Endothelial cell of umbilical vein (primary cell): Measurements from ENCODE around the gene CMTM3. TPM values are rescaled to one million over a fixed set of nuclear protein-coding genes. Genes with fewer than 3 reads are reported as not detected.
A peak's percentile ranks its signal among the peaks of the same experiment; 100 is the strongest.

Experiments
- Bru-seq: library from RNA; stranded (reverse); fragments of 400-500 nt; gene quantifications from one replicate; lab custom pipeline; 2021; lab: Mats Ljungman, UMichigan
- BruChase-seq, 2 experiments: library from RNA; stranded (reverse); fragments of 400-500 nt; gene quantifications; one replicate each; lab custom pipeline; 2021; lab: Mats Ljungman, UMichigan
- BruUV-seq: library from RNA; stranded (reverse); fragments of 400-500 nt; replicated peaks from 2 replicates; lab custom pipeline; 2021; lab: Mats Ljungman, UMichigan
- CTCF ChIA-PET: fragments of 300-600, 350-600 bp; sonication (Branson Sonifier 250); formaldehyde crosslinking; loops from one replicate; lab custom pipeline; 2021; ENCODE audit warnings: antibody characterized with exemption, inconsistent platforms; lab: Charles Lee
- POLR2A ChIA-PET: fragments of 300-600, 350-600 bp; sonication (Branson Sonifier 250); formaldehyde crosslinking; loops from one replicate; lab custom pipeline; 2021; ENCODE audit warnings: antibody characterized with exemption, inconsistent platforms; lab: Charles Lee
- DNase-seq: peaks from one replicate; pipeline ENCODE4 v3.0.0-alpha.2; 2011; ENCODE audit warnings: low read depth, low spot score
- FAIRE-seq: peaks from 2 replicates; lab custom pipeline; 2011; peaks lifted over from hg19 to GRCh38; lab: Jason Lieb, UNC
- H2AFZ ChIP-seq: 2 replicates; pipeline ENCODE4 v1.6.0; 2012; ENCODE audit warnings: low read depth, low read length, control low read depth, inconsistent platforms
- H3K27ac ChIP-seq: 2 replicates; pipeline ENCODE4 v1.5.1; 2011; ENCODE audit warnings: low read depth, mild to moderate bottlenecking, control low read depth, low read length, moderate library complexity; ENCODE audit not compliant: insufficient read depth
- H3K27me3 ChIP-seq, 2 experiments: 2 replicates each; pipeline versions ENCODE4 v1.6.0 to v1.6.1; 2011; ENCODE audit warnings: low read length in 2 of 2, mixed read lengths in 1 of 2; ENCODE audit not compliant: control insufficient read depth in 2 of 2, insufficient read depth in 2 of 2
- H3K36me3 ChIP-seq, 2 experiments: 2 replicates in 1 of 2; 3 replicates in 1 of 2; pipeline ENCODE4 v1.5.1; 2011; ENCODE audit warnings: low read length in 2 of 2, mild to moderate bottlenecking in 1 of 2, moderate library complexity in 1 of 2; ENCODE audit not compliant: control insufficient read depth in 2 of 2, insufficient read depth in 2 of 2; ENCODE audit errors: extremely low read depth in 1 of 2
- H3K4me1 ChIP-seq: 3 replicates; pipeline ENCODE4 v1.5.1; 2011; ENCODE audit warnings: mild to moderate bottlenecking, low read length; ENCODE audit not compliant: control insufficient read depth, insufficient read depth; ENCODE audit errors: extremely low read depth
- H3K4me2 ChIP-seq: 2 replicates; pipeline ENCODE4 v1.6.1; 2011; ENCODE audit warnings: low read length, control low read depth, mixed read lengths; ENCODE audit not compliant: insufficient read depth
- H3K4me3 ChIP-seq, 3 experiments: fragments of 200-600 bp in 1 of 3; sonication (generic), shearing (Covaris generic) in 1 of 3; replicated peaks in 1 of 3; 2 replicates each; pipeline ENCODE4 v1.5.1; 2011 to 2016; ENCODE audit warnings: control low read depth in 3 of 3, low read length in 3 of 3, mild to moderate bottlenecking in 2 of 3, inconsistent platforms in 1 of 3, low read depth in 1 of 3, moderate library complexity in 1 of 3; ENCODE audit not compliant: insufficient read depth in 1 of 3
- H3K79me2 ChIP-seq: 2 replicates; pipeline ENCODE4 v1.6.0; 2012; ENCODE audit warnings: low read length, inconsistent platforms; ENCODE audit not compliant: control insufficient read depth, insufficient read depth
- H3K9ac ChIP-seq: replicated peaks from 2 replicates; pipeline ENCODE3; 2011; ENCODE audit warnings: low read length, control low read depth; ENCODE audit not compliant: insufficient read depth; ENCODE audit errors: extremely low read depth
- H3K9me1 ChIP-seq: replicated peaks from 3 replicates; pipeline ENCODE4 v1.6.0; 2011; ENCODE audit warnings: mild to moderate bottlenecking, low read length; ENCODE audit not compliant: control insufficient read depth, insufficient read depth; ENCODE audit errors: extremely low read depth
- H3K9me3 ChIP-seq: replicated peaks from 2 replicates; pipeline ENCODE4 v1.5.1; 2012; ENCODE audit warnings: low read length, inconsistent platforms; ENCODE audit not compliant: control insufficient read depth, insufficient read depth
- H4K20me1 ChIP-seq: replicated peaks from 2 replicates; pipeline ENCODE3; 2011; ENCODE audit warnings: mild to moderate bottlenecking, low read length; ENCODE audit not compliant: control insufficient read depth, insufficient read depth; ENCODE audit errors: extremely low read depth
- EZH2 ChIP-seq: IDR thresholded peaks from 2 replicates; pipeline ENCODE4 v1.6.1; 2012; ENCODE audit warnings: borderline replicate concordance, low read depth, mild to moderate bottlenecking, moderate library complexity, low read length, inconsistent platforms; ENCODE audit not compliant: severe bottlenecking
- FOS ChIP-seq: IDR thresholded peaks from 2 replicates; pipeline ENCODE4 v1.6.1; 2011; ENCODE audit warnings: mild to moderate bottlenecking, low read length, moderate library complexity, borderline replicate concordance; ENCODE audit not compliant: insufficient read depth
- GATA2 ChIP-seq: IDR thresholded peaks from 2 replicates; pipeline ENCODE4 v1.7.0; 2011; ENCODE audit warnings: low read depth, mild to moderate bottlenecking, moderate library complexity, mixed read lengths, low read length; ENCODE audit not compliant: insufficient read length, insufficient read depth
- JUN ChIP-seq: IDR thresholded peaks from 2 replicates; pipeline ENCODE4 v1.6.1; 2011; ENCODE audit warnings: borderline replicate concordance, low read depth; ENCODE audit not compliant: insufficient read length, insufficient read depth
- MYC ChIP-seq: IDR thresholded peaks from one replicate; pipeline ENCODE4 v1.6.1; 2011; ENCODE audit warnings: mild to moderate bottlenecking, low read depth, low read length
- POLR2A ChIP-seq: IDR thresholded peaks from 2 replicates; pipeline ENCODE4 v1.6.1; 2012; ENCODE audit warnings: low read depth, mild to moderate bottlenecking, control low read depth, low read length
- POLR2AphosphoS5 ChIP-seq: IDR thresholded peaks from 2 replicates; pipeline ENCODE4 v1.6.1; 2012; ENCODE audit warnings: low read depth, mild to moderate bottlenecking, control low read depth, low read length, moderate library complexity; ENCODE audit not compliant: insufficient read depth
- dilution Hi-C: fragments of 300-500 bp; cut with MboI; formaldehyde crosslinking; loops from one replicate; pipeline ENCODE4 v1.15.0; 2019; ENCODE audit warnings: low sequenced_read_pairs; ENCODE audit not compliant: extremely low pct_ligation_motif_present
- intact Hi-C: fragments of 100-400 bp; cut with micrococcal nuclease; formaldehyde crosslinking; loops from one replicate; pipeline ENCODE4 v1.10.0; 2022
- long read RNA-seq: library from polyadenylated mRNA; stranded (forward); transcript quantifications from one replicate; pipeline ENCODE4 v2.0.0, GENCODE V29; 2021
- polyA minus RNA-seq, 3 experiments: library from RNA; depleted of rRNA, polyadenylated mRNA; stranded (reverse); fragments of >200 nt; gene quantifications; 1 replicate in 1 of 3; 2 replicates in 2 of 3; pipeline ENCODE4 v1.2.3, GENCODE V29; 2011
- polyA plus RNA-seq, 4 experiments: library from polyadenylated mRNA; depleted of rRNA in 3 of 4; stranded (reverse) in 3 of 4; unstranded in 1 of 4; fragments of >200 nt; gene quantifications; 2 replicates each; pipeline versions ENCODE4 v1.2.1 to v1.2.3, GENCODE V29; 2011 to 2012; ENCODE audit warnings: missing spikeins in 1 of 4
- total RNA-seq: library from RNA; stranded (reverse); gene quantifications from 2 replicates; pipeline ENCODE4 v1.2.3, GENCODE V29; 2021
- TF ChIP-seq, protein P1 (sequence below): IDR thresholded peaks from 2 replicates; pipeline ENCODE4 v1.6.1; 2011; ENCODE audit not compliant: insufficient read depth, insufficient read length
- TF ChIP-seq, protein P2 (sequence below), 2 donors: IDR thresholded peaks; 1 replicate in 1 of 2; 2 replicates in 1 of 2; pipeline ENCODE4 v1.5.1; 2011; ENCODE audit warnings: low read length in 2 of 2, mild to moderate bottlenecking in 2 of 2, moderate library complexity in 2 of 2, control low read depth in 1 of 2, inconsistent platforms in 1 of 2, low read depth in 1 of 2; ENCODE audit not compliant: insufficient read depth in 1 of 2; ENCODE audit errors: extremely low read depth in 1 of 2

The CMTM3 gene, protein sequence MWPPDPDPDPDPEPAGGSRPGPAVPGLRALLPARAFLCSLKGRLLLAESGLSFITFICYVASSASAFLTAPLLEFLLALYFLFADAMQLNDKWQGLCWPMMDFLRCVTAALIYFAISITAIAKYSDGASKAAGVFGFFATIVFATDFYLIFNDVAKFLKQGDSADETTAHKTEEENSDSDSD
- 83.6 and 90.5 TPM in 2 replicates for total RNA-seq
- polyA plus RNA-seq, result 86.2 and 104 TPM in 2 replicates
- 74.9 and 81.6 TPM in 2 replicates for polyA plus RNA-seq (2011; cell fraction: cytosol; rRNA removed)
- 43.1 and 45.5 TPM in 2 replicates for polyA plus RNA-seq (2011; cell fraction: nucleus; rRNA removed)
- polyA plus RNA-seq (2012), result 66.2 and 95.6 TPM in 2 replicates
- 75.2 and 81.4 TPM in 2 replicates for polyA minus RNA-seq
- polyA minus RNA-seq (2011; cell fraction: cytosol; rRNA and poly(A)+ RNA removed), result not detected
- polyA minus RNA-seq (2011; cell fraction: nucleus; rRNA and poly(A)+ RNA removed), result 12.5 and 16.8 TPM in 2 replicates
- percentile 67 among the genes with signal in this experiment for Bru-seq, nascent RNA
- BruChase-seq, experiment 1, labeled RNA remaining after a 6-hour chase, result percentile 87 among the genes with signal in this experiment
- percentile 83 among the genes with signal in this experiment for BruChase-seq, experiment 2, labeled RNA remaining after a 2-hour chase
- long read RNA-seq, transcript CMTM3-207 (4 exons, 824 nt), result minor isoform, 5 of 1,169 reads
- long read RNA-seq, transcript CMTM3-214 (5 exons, 1,934 nt), result major isoform, 241 of 1,169 reads
- long read RNA-seq, transcript CMTM3-201 (6 exons, 2,159 nt), result minor isoform, 19 of 1,169 reads
- long read RNA-seq, partial matches to known transcripts, result 5 of 1,169 reads
- long read RNA-seq, other reads (novel, unspliced or antisense), result 887 of 1,169 reads

DNA sequence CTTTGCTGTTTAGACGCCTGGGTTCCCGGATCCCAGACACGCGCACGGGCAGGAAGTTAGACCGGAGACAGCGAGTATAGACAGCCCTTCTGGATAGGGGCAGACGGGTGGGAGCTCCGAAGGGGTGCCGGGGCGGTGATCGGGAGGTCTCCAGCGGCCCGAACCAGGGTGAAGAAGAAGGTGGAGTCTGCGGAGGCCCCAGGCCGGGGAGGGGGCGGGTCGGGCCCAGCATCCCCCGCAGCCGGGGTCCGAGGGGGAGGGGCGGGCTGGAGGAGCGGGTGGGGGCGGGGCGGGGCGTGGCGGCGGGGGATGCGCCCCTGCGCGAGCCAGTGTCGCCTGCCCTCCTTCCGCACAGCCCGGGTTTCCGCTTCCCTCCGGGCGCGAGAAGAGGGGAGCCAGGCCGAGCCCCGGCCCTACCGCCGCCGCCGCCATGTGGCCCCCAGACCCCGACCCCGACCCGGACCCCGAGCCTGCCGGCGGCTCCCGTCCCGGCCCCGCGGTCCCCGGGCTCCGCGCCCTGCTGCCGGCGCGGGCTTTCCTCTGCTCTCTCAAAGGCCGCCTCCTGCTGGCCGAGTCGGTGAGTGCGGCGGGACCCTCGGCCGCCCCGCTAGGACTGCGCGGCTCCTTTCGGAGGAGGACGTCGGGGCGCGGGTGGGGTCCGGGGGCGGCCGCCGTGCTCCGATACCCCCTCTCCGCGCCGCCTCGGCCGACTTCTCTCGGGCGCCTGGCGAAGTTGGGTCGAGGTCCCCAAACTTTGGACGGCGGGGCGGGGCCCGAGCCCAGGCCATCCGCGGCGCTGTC lies at the start of gene CMTM3:
Gene CMTM3 (plus strand): TSS at position 329 of the 801 bp plus-strand sequence. CDS start 102 bp downstream, at position 431.
- CTCF ChIA-PET, result interaction anchor here (0.6 to 2.0 kb wide), 19 partner anchors 9 to 897 kb away, joined by 3 to 28 read pairs (median 4); partner anchors contain the start of genes CKLF, CMTM2 and NAE1
- peaks cover 30% of the 10 kb centered on the region for H3K79me2 ChIP-seq
- H3K4me2 ChIP-seq, result peak within 1 kb of the TSS; percentile 60
- peak within 1 kb of the TSS; percentile 64 to 91 (median 76) for H3K4me3 ChIP-seq
- intact Hi-C loops (loop anchor here (1.0 to 5.0 kb wide), 7 partner anchors 40 to 198 kb away; partner anchors contain the start of gene CKLF), dilution Hi-C loops (no loop called here)
- H3K27ac ChIP-seq, result peak within 1 kb of the TSS; percentile 73
- peaks cover 0 to 8% of the 10 kb centered on the region in 2 experiments for H3K36me3 ChIP-seq
- no peak for TF ChIP-seq EZH2
- TF ChIP-seq, protein P1, sequence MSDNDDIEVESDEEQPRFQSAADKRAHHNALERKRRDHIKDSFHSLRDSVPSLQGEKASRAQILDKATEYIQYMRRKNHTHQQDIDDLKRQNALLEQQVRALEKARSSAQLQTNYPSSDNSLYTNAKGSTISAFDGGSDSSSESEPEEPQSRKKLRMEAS, result no peak
- TF ChIP-seq POLR2A, result peak; percentile 18
- peak; percentile 64 for TF ChIP-seq POLR2AphosphoS5
- no peak for TF ChIP-seq FOS
- no peak for TF ChIP-seq JUN
- no peak for TF ChIP-seq GATA2
- TF ChIP-seq, protein P2, sequence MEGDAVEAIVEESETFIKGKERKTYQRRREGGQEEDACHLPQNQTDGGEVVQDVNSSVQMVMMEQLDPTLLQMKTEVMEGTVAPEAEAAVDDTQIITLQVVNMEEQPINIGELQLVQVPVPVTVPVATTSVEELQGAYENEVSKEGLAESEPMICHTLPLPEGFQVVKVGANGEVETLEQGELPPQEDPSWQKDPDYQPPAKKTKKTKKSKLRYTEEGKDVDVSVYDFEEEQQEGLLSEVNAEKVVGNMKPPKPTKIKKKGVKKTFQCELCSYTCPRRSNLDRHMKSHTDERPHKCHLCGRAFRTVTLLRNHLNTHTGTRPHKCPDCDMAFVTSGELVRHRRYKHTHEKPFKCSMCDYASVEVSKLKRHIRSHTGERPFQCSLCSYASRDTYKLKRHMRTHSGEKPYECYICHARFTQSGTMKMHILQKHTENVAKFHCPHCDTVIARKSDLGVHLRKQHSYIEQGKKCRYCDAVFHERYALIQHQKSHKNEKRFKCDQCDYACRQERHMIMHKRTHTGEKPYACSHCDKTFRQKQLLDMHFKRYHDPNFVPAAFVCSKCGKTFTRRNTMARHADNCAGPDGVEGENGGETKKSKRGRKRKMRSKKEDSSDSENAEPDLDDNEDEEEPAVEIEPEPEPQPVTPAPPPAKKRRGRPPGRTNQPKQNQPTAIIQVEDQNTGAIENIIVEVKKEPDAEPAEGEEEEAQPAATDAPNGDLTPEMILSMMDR (IDR thresholded peaks at IDR 0.05; ENCODE audit: extremely low read depth in 1 of 2, insufficient read depth in 1 of 2, low read depth in 1 of 2, low read length in 2 of 2), result peak; percentile 42 to 76
- TF ChIP-seq MYC, result no peak
- DNase-seq, result peak; percentile 63
- TSS peak; percentile 22 for BruUV-seq
- POLR2A ChIA-PET, result no interaction called here
- no peaks in the 10 kb centered on the region for H4K20me1 ChIP-seq
- H3K9me1 ChIP-seq, result no peaks in the 10 kb centered on the region
- no peaks in the 10 kb centered on the region for H3K27me3 ChIP-seq
- no peaks in the 10 kb centered on the region for H3K9me3 ChIP-seq
- peaks cover 17% of the 10 kb centered on the region for H3K4me1 ChIP-seq
- FAIRE-seq, result peak; percentile 68
- peak within 1 kb of the TSS; percentile 90 for H3K9ac ChIP-seq
- peak within 1 kb of the TSS; percentile 32 for H2AFZ ChIP-seq
